ENCODE results near the gene FBL.

The FBL gene

DNA sequence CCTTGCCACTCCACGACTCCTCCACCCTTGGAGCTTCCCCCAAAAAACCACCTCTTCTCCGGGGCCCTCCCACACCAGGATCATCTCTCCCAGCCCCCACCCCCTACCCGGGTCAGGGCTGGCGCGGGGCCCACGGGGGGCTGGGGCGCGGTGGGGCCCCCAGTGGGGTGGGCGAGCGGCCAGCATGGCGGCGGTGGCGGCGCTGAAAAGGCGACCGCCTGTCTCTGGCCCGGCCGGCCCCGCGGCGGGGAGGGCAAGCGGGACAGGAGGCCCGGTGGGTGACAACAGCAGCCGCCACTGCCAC, 13.1 kb downstream of the FBL start:
- H3K27ac ChIP-seq (ENCODE audit: low read depth, low read length): no peak overlapping the region
- no peak overlapping the region for H2BK5ac ChIP-seq (ENCODE audit: low read depth, low read length, poor library complexity)
- peak overlapping the region; percentile 98 for H3K4me3 ChIP-seq (ENCODE audit: low read depth, low read length)
- no peak overlapping the region for H2BK12ac ChIP-seq (ENCODE audit: low read length)
- WGBS (ENCODE audit: extremely low coverage, insufficient coverage, insufficient read length): no CpG with 5 or more reads among the region's 24 CpGs
- peaks cover 5 to 10% of the 10 kb centered on the region in 2 experiments for H3K4me1 ChIP-seq (ENCODE audit: control insufficient read depth in 1 of 2, insufficient read depth in 2 of 2, low read length in 2 of 2)
- no peak overlapping the region for H3K23ac ChIP-seq (ENCODE audit: low read length)
- H2BK120ac ChIP-seq (ENCODE audit: insufficient read depth, low read length, poor library complexity): no peak overlapping the region
- no peak overlapping the region for H3K14ac ChIP-seq (ENCODE audit: low read length)
- no peaks in the 10 kb centered on the region for H3K27me3 ChIP-seq (ENCODE audit: insufficient read depth, low read length)
- H2AFZ ChIP-seq (ENCODE audit: insufficient read depth, low read length, poor library complexity): no peak overlapping the region
- peaks cover 5% of the 10 kb centered on the region for H3K79me2 ChIP-seq (ENCODE audit: control insufficient read depth, insufficient read depth, low read length, poor library complexity)
- H4K91ac ChIP-seq (ENCODE audit: low read depth, low read length): peak overlapping the region; percentile 45
- H3K4me2 ChIP-seq (ENCODE audit: low read length): peak overlapping the region; percentile 89
- H3K4ac ChIP-seq (ENCODE audit: low read depth, low read length): peak overlapping the region; percentile 26
- no peak for DNase-seq
- peak overlapping the region; percentile 48 for H3K9ac ChIP-seq (ENCODE audit: low read length)
- H3K79me1 ChIP-seq (ENCODE audit: low read length): peaks cover 3% of the 10 kb centered on the region
- no peak overlapping the region for H4K12ac ChIP-seq (ENCODE audit: low read depth, low read length)
- H3K36me3 ChIP-seq (ENCODE audit: control insufficient read depth in 1 of 2, insufficient read depth in 2 of 2, low read length in 2 of 2): peaks cover 38 to 56% of the 10 kb centered on the region in 2 experiments
- peaks cover 5% of the 10 kb centered on the region for H3K9me3 ChIP-seq (ENCODE audit: insufficient read depth, low read depth, low read length)
- H3K18ac ChIP-seq (ENCODE audit: low read length): peak overlapping the region; percentile 13
- H4K8ac ChIP-seq (ENCODE audit: low read depth, low read length): peak overlapping the region; percentile 44
- H2AK5ac ChIP-seq (ENCODE audit: low read length): no peak overlapping the region

DNA sequence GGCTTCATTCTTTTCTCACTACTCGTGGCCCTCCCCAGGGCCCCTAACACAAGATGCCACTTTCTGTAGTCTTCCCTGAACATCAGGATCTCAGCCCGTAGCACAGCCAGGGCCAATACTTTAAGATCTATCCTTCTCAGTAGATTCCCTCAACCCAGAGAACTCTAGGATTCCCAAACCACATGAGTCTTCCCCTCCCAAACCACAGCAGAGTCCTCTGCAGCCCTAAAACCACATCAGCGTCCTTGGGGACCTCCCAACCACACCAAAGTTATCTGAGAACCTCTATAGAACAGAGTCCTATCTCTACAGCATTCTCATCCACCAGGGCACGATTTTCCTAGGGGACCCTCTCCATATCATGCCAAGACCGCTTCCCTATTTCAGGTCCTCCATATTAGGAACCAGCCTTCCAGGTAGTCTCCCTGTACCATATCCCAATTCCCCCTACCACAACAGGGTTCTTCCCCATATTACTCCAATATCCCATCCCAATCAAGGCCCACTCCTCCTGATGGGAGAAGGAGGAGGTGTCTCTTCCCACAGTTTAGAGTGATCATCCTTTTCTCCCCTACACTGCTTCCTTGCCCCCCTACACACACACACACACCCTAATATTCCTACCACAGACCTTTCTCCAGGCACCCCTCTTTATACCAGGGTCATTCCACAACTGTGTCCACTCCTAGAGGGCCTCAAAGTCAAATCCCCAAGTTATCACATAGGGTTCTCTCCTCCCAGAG, 13.7 kb downstream of the FBL start:
- H4K12ac ChIP-seq (ENCODE audit: low read depth, low read length): peak overlapping the region; percentile 16
- H3K36me3 ChIP-seq (ENCODE audit: control insufficient read depth in 1 of 2, insufficient read depth in 2 of 2, low read length in 2 of 2): peaks cover 42 to 58% of the 10 kb centered on the region in 2 experiments
- H2BK12ac ChIP-seq (ENCODE audit: low read length): peak overlapping the region; percentile 17
- no peak overlapping the region for H2BK120ac ChIP-seq (ENCODE audit: insufficient read depth, low read length, poor library complexity)
- H3K4me2 ChIP-seq (ENCODE audit: low read length): peak overlapping the region; percentile 89
- no peak overlapping the region for H2AFZ ChIP-seq (ENCODE audit: insufficient read depth, low read length, poor library complexity)
- peak overlapping the region; percentile 33 for H3K18ac ChIP-seq (ENCODE audit: low read length)
- no CpG with 5 or more reads among the region's 5 CpGs for WGBS (ENCODE audit: extremely low coverage, insufficient coverage, insufficient read length)
- no peak overlapping the region for H3K23ac ChIP-seq (ENCODE audit: low read length)
- H2AK5ac ChIP-seq (ENCODE audit: low read length): no peak overlapping the region
- peaks cover 5% of the 10 kb centered on the region for H3K9me3 ChIP-seq (ENCODE audit: insufficient read depth, low read depth, low read length)
- peak overlapping the region; percentile 64 for H3K9ac ChIP-seq (ENCODE audit: low read length)
- peak overlapping the region; percentile 98 for H3K4me3 ChIP-seq (ENCODE audit: low read depth, low read length)
- peak overlapping the region; percentile 7 for H3K14ac ChIP-seq (ENCODE audit: low read length)
- H3K4me1 ChIP-seq (ENCODE audit: control insufficient read depth in 1 of 2, insufficient read depth in 2 of 2, low read length in 2 of 2): peaks cover 5 to 10% of the 10 kb centered on the region in 2 experiments
- no peaks in the 10 kb centered on the region for H3K27me3 ChIP-seq (ENCODE audit: insufficient read depth, low read length)
- no peak overlapping the region for H3K27ac ChIP-seq (ENCODE audit: low read depth, low read length)
- H2BK5ac ChIP-seq (ENCODE audit: low read depth, low read length, poor library complexity): no peak overlapping the region
- H3K4ac ChIP-seq (ENCODE audit: low read depth, low read length): peak overlapping the region; percentile 60
- no peak for DNase-seq
- H3K79me1 ChIP-seq (ENCODE audit: low read length): peaks cover 3% of the 10 kb centered on the region
- H3K79me2 ChIP-seq (ENCODE audit: control insufficient read depth, insufficient read depth, low read length, poor library complexity): peaks cover 5% of the 10 kb centered on the region
- H4K91ac ChIP-seq (ENCODE audit: low read depth, low read length): peak overlapping the region; percentile 45
- peak overlapping the region; percentile 34 for H4K8ac ChIP-seq (ENCODE audit: low read depth, low read length)

DNA sequence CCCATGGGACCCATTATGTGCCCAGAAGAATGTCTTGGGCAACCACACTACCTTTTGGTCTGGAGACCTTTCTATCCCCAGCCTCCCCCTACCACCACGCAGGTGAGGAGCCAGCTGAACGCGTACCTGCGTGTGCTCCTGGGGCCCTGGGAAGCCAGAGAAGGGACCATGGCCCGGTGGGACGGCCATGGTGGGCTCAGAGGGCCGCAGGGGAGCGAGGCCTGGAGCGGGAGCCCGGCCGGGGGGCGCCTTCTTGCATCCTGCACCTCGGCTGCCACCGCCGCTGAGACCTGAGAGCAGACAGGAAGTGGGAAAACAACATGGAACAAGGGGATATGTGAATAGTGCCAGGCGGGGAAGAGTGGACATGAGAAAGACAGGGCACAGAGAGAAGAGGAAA, 14.5 kb downstream of the FBL start:
- Histone ChIP-seq H3K9ac (ENCODE audit: low read length) (no peak overlapping the region), H3K4me2 (ENCODE audit: low read length) (no peak overlapping the region), H3K36me3 (ENCODE audit: control insufficient read depth in 1 of 2, insufficient read depth in 2 of 2, low read length in 2 of 2) (peaks cover 46 to 59% of the 10 kb centered on the region in 2 experiments), H3K27me3 (ENCODE audit: insufficient read depth, low read length) (no peaks in the 10 kb centered on the region), H3K23ac (ENCODE audit: low read length) (no peak overlapping the region), H2BK120ac (ENCODE audit: insufficient read depth, low read length, poor library complexity) (no peak overlapping the region), H3K4ac (ENCODE audit: low read depth, low read length) (no peak overlapping the region), H2AK5ac (ENCODE audit: low read length) (no peak overlapping the region), H3K14ac (ENCODE audit: low read length) (no peak overlapping the region), H3K18ac (ENCODE audit: low read length) (no peak overlapping the region), H2BK12ac (ENCODE audit: low read length) (no peak overlapping the region), H3K9me3 (ENCODE audit: insufficient read depth, low read depth, low read length) (peaks cover 5% of the 10 kb centered on the region), H2AFZ (ENCODE audit: insufficient read depth, low read length, poor library complexity) (no peak overlapping the region), H3K79me2 (ENCODE audit: control insufficient read depth, insufficient read depth, low read length, poor library complexity) (peaks cover 5% of the 10 kb centered on the region), H4K91ac (ENCODE audit: low read depth, low read length) (no peak overlapping the region), H3K4me3 (ENCODE audit: low read depth, low read length) (no peak overlapping the region), H3K4me1 (ENCODE audit: control insufficient read depth in 1 of 2, insufficient read depth in 2 of 2, low read length in 2 of 2) (peaks cover 5 to 10% of the 10 kb centered on the region in 2 experiments), H2BK5ac (ENCODE audit: low read depth, low read length, poor library complexity) (no peak overlapping the region), H4K12ac (ENCODE audit: low read depth, low read length) (peak overlapping the region; percentile 14), H3K27ac (ENCODE audit: low read depth, low read length) (no peak overlapping the region), H3K79me1 (ENCODE audit: low read length) (peaks cover 3% of the 10 kb centered on the region), H4K8ac (ENCODE audit: low read depth, low read length) (no peak overlapping the region)
- DNase-seq: no peak
- WGBS (ENCODE audit: extremely low coverage, insufficient coverage, insufficient read length): no CpG with 5 or more reads among the region's 16 CpGs

DNA sequence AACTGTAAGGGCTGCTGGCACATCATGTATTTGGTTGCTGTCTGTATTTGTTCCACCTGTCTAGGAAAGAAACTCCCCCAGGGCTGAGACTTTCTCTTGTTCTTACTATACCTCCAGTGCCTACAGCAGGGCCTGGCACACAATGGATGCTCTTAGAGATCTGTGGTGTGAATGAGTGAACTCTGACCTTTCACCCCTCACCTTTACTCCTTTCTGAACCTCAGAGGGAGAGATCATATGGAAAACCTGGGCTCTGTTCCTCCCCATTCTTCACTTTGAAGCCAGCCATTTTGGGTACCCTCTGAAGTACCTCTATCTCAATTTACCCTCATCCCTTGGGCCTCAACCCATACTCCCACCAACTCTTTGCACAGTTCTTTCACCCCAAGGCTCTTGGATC, 15.3 kb downstream of the FBL start:
- Histone ChIP-seq H3K18ac (ENCODE audit: low read length) (no peak overlapping the region), H3K4me2 (ENCODE audit: low read length) (no peak overlapping the region), H3K27ac (ENCODE audit: low read depth, low read length) (no peak overlapping the region), H3K4me1 (ENCODE audit: control insufficient read depth in 1 of 2, insufficient read depth in 2 of 2, low read length in 2 of 2) (peaks cover 5 to 10% of the 10 kb centered on the region in 2 experiments), H2BK12ac (ENCODE audit: low read length) (no peak overlapping the region), H3K79me1 (ENCODE audit: low read length) (peaks cover 3% of the 10 kb centered on the region), H3K36me3 (ENCODE audit: control insufficient read depth in 1 of 2, insufficient read depth in 2 of 2, low read length in 2 of 2) (peaks cover 50 to 61% of the 10 kb centered on the region in 2 experiments), H4K8ac (ENCODE audit: low read depth, low read length) (no peak overlapping the region), H3K14ac (ENCODE audit: low read length) (no peak overlapping the region), H3K23ac (ENCODE audit: low read length) (no peak overlapping the region), H2BK5ac (ENCODE audit: low read depth, low read length, poor library complexity) (no peak overlapping the region), H2AK5ac (ENCODE audit: low read length) (no peak overlapping the region), H3K4ac (ENCODE audit: low read depth, low read length) (no peak overlapping the region), H4K12ac (ENCODE audit: low read depth, low read length) (no peak overlapping the region), H3K4me3 (ENCODE audit: low read depth, low read length) (no peak overlapping the region), H3K27me3 (ENCODE audit: insufficient read depth, low read length) (no peaks in the 10 kb centered on the region), H3K9me3 (ENCODE audit: insufficient read depth, low read depth, low read length) (peaks cover 5% of the 10 kb centered on the region), H2AFZ (ENCODE audit: insufficient read depth, low read length, poor library complexity) (no peak overlapping the region), H4K91ac (ENCODE audit: low read depth, low read length) (no peak overlapping the region), H3K9ac (ENCODE audit: low read length) (no peak overlapping the region), H3K79me2 (ENCODE audit: control insufficient read depth, insufficient read depth, low read length, poor library complexity) (peaks cover 5% of the 10 kb centered on the region), H2BK120ac (ENCODE audit: insufficient read depth, low read length, poor library complexity) (no peak overlapping the region)
- DNase-seq: no peak
